ENCODE measurements around the gene PCAT7.

DNA sequence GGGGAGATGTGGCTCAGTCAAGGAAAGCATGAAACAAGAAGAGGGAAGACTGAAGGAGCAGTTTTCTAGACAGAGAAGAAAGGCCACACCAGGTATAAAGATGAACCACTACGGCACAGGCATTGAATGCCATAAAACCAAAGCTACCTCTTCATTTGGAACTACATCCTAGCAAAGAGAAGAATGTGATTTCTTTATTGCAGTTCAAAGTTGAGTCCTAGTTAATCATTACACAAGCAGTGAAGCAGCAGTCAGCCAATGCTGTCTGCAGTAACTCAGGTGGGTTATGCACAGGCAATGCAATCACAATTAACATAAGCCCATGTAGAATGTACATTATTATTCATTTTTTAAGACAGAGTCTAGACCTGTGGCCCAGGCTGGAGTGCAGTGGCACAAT, 21.7 kb upstream of the PCAT7 start:
- TF ChIP-seq SRF (CRISPR knock-in tag; IDR thresholded peaks at IDR 0.05) (no peak), LEF1 (IDR thresholded peaks at IDR 0.05) (no peak), FOXJ2 (tag; IDR thresholded peaks at IDR 0.05) (no peak), POLR2AphosphoS5 (IDR thresholded peaks at IDR 0.05; ENCODE audit: control insufficient read depth, insufficient read depth, low read depth, low read length) (no peak), STAG1 (CRISPR knock-in tag; IDR thresholded peaks at IDR 0.05; ENCODE audit: borderline replicate concordance) (no peak), SPI1 (IDR thresholded peaks at IDR 0.05; ENCODE audit: borderline replicate concordance, low read depth, low read length) (no peak), ZNF24 (IDR thresholded peaks at IDR 0.05) (no peak), HNRNPK (IDR thresholded peaks at IDR 0.05; ENCODE audit: low read depth, low read length, poor library complexity, severe bottlenecking) (no peak), ZNF3 (CRISPR knock-in tag; IDR thresholded peaks at IDR 0.05) (no peak), MXI1 (IDR thresholded peaks at IDR 0.05; ENCODE audit: low read depth, low read length) (no peak), CEBPB (tag; IDR thresholded peaks at IDR 0.05) (no peak)
- TF ChIP-seq, protein P1, sequence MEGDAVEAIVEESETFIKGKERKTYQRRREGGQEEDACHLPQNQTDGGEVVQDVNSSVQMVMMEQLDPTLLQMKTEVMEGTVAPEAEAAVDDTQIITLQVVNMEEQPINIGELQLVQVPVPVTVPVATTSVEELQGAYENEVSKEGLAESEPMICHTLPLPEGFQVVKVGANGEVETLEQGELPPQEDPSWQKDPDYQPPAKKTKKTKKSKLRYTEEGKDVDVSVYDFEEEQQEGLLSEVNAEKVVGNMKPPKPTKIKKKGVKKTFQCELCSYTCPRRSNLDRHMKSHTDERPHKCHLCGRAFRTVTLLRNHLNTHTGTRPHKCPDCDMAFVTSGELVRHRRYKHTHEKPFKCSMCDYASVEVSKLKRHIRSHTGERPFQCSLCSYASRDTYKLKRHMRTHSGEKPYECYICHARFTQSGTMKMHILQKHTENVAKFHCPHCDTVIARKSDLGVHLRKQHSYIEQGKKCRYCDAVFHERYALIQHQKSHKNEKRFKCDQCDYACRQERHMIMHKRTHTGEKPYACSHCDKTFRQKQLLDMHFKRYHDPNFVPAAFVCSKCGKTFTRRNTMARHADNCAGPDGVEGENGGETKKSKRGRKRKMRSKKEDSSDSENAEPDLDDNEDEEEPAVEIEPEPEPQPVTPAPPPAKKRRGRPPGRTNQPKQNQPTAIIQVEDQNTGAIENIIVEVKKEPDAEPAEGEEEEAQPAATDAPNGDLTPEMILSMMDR (IDR thresholded peaks at IDR 0.05 in 2 of 3, conservative IDR thresholded peaks at IDR 0.05 in 1 of 3; ENCODE audit: insufficient read depth in 2 of 3, low read depth in 1 of 3, low read length in 3 of 3): no peak

Measured in K562 (cell line).